Esophagus muscularis mucosa (tissue), 4 donors: Measurements from ENCODE around the gene LOXL3. TPM values are rescaled to one million over a fixed set of nuclear protein-coding genes. Genes with fewer than 3 reads are reported as not detected.

Source experiments
- DNase-seq: peaks from one replicate; pipeline ENCODE4 v3.0.0-alpha.2; 2017; ENCODE audit errors: extremely low spot score
- H3K27ac ChIP-seq, 4 donors: fragments of 200-600 bp; sonication (generic); replicated peaks in 1 of 4; 1 replicate in 3 of 4; 2 replicates in 1 of 4; pipeline ENCODE4 v1.5.1; 2016 to 2019; ENCODE audit warnings: mild to moderate bottlenecking in 1 of 4
- H3K27me3 ChIP-seq, 4 donors: fragments of 200-600 bp; sonication (generic); one replicate each; pipeline versions ENCODE4 v1.5.1 to v1.6.0; 2016 to 2019
- H3K36me3 ChIP-seq, 4 donors: fragments of 200-600 bp; sonication (generic); one replicate each; pipeline ENCODE4 v1.5.1; 2016 to 2019
- H3K4me1 ChIP-seq, 4 donors: fragments of 200-600 bp; sonication (generic); one replicate each; pipeline ENCODE4 v1.5.1; 2016 to 2019
- H3K4me3 ChIP-seq, 4 donors: fragments of 200-600 bp; sonication (generic); 1 replicate in 2 of 4; 2 replicates in 2 of 4; pipeline ENCODE4 v1.5.1; 2016 to 2019; ENCODE audit warnings: mild to moderate bottlenecking in 4 of 4, moderate library complexity in 1 of 4
- H3K9me3 ChIP-seq, 4 donors: fragments of 200-600 bp; sonication (generic); 1 replicate in 3 of 4; 2 replicates in 1 of 4; pipeline ENCODE4 v1.5.1; 2016 to 2019
- EP300 ChIP-seq: sonication (generic); formaldehyde crosslinking; IDR thresholded peaks from one replicate; pipeline ENCODE4 v1.6.1; 2017; ENCODE audit warnings: antibody characterized with exemption
- POLR2A ChIP-seq: fragments of 450-650 bp; IDR thresholded peaks from one replicate; pipeline ENCODE4 v1.6.1; 2017; ENCODE audit warnings: antibody characterized with exemption, moderate library complexity, mild to moderate bottlenecking, low read depth
- POLR2AphosphoS5 ChIP-seq, 2 donors: sonication (generic); formaldehyde crosslinking; IDR thresholded peaks; one replicate each; pipeline ENCODE4 v1.6.1; 2017; ENCODE audit warnings: antibody characterized with exemption in 2 of 2
- WGBS: methylation state at CpG from one replicate; pipeline ENCODE4 v1.1.5; 2018; 5-methylcytosine and 5-hydroxymethylcytosine counted together
- intact Hi-C: fragments of 100-400 bp; cut with DNase I; formaldehyde crosslinking; loops from one replicate; pipeline ENCODE4 v1.15.1; 2023
- total RNA-seq, 4 donors: library from RNA; depleted of rRNA; stranded (reverse); fragments of >200 nt; gene quantifications; one replicate each; pipeline versions ENCODE4 v1.1.0 to v1.2.1, GENCODE V29; 2016
- TF ChIP-seq, protein P1 (sequence below), 3 experiments: fragments of 200-600 bp in 2 of 3; fragments of 450-650 bp in 1 of 3; sonication (generic) in 2 of 3; IDR thresholded peaks; one replicate each; pipeline ENCODE4 v1.5.1; 2017 to 2019; ENCODE audit warnings: antibody characterized with exemption in 3 of 3, mild to moderate bottlenecking in 2 of 3, moderate library complexity in 1 of 3

Gene LOXL3
- total RNA-seq, 4 donors from 2014 or later = 7.1 to 8.6 (median 7.7) TPM

GRCh38 chr2:74513605-74514367 lies 40.0 kb downstream of the LOXL3 start:
- WGBS = 5% methylated on average over 21 of the region's 52 CpGs
- TF ChIP-seq EP300 (no peak), POLR2AphosphoS5 (IDR thresholded peaks at IDR 0.05) (peak in 1 of 2 donors; percentile 66)
- Histone ChIP-seq H3K9me3 (no peaks in the 10 kb centered on the region), H3K36me3 (no peaks in the 10 kb centered on the region), H3K27ac (no peak overlapping the region), H3K27me3 (peaks cover 18 to 97% (median 66%) of the 10 kb centered on the region in 4 donors), H3K4me1 (peaks cover 29 to 32% (median 32%) of the 10 kb centered on the region in 4 donors), H3K4me3 (peak overlapping the region in 2 of 4 donors; percentile 19 to 23)
- intact Hi-C loops = no loop called here
- DNase-seq = no peak

GRCh38 chr2:74512744-74513604 lies 40.8 kb downstream of the LOXL3 start:
- Histone ChIP-seq H3K36me3 (no peaks in the 10 kb centered on the region), H3K9me3 (no peaks in the 10 kb centered on the region), H3K4me3 (no peak overlapping the region), H3K27me3 (peaks cover 18 to 95% (median 60%) of the 10 kb centered on the region in 4 donors), H3K27ac (no peak overlapping the region), H3K4me1 (peaks cover 31 to 37% (median 37%) of the 10 kb centered on the region in 4 donors)
- TF ChIP-seq POLR2A (no peak), POLR2AphosphoS5 (IDR thresholded peaks at IDR 0.05) (no peak), EP300 (no peak)
- TF ChIP-seq, protein P1, sequence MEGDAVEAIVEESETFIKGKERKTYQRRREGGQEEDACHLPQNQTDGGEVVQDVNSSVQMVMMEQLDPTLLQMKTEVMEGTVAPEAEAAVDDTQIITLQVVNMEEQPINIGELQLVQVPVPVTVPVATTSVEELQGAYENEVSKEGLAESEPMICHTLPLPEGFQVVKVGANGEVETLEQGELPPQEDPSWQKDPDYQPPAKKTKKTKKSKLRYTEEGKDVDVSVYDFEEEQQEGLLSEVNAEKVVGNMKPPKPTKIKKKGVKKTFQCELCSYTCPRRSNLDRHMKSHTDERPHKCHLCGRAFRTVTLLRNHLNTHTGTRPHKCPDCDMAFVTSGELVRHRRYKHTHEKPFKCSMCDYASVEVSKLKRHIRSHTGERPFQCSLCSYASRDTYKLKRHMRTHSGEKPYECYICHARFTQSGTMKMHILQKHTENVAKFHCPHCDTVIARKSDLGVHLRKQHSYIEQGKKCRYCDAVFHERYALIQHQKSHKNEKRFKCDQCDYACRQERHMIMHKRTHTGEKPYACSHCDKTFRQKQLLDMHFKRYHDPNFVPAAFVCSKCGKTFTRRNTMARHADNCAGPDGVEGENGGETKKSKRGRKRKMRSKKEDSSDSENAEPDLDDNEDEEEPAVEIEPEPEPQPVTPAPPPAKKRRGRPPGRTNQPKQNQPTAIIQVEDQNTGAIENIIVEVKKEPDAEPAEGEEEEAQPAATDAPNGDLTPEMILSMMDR (IDR thresholded peaks at IDR 0.05) = no peak
- intact Hi-C loops = no loop called here
- DNase-seq = no peak
- 10% methylated on average over 6 of the region's 36 CpGs for WGBS

DNA sequence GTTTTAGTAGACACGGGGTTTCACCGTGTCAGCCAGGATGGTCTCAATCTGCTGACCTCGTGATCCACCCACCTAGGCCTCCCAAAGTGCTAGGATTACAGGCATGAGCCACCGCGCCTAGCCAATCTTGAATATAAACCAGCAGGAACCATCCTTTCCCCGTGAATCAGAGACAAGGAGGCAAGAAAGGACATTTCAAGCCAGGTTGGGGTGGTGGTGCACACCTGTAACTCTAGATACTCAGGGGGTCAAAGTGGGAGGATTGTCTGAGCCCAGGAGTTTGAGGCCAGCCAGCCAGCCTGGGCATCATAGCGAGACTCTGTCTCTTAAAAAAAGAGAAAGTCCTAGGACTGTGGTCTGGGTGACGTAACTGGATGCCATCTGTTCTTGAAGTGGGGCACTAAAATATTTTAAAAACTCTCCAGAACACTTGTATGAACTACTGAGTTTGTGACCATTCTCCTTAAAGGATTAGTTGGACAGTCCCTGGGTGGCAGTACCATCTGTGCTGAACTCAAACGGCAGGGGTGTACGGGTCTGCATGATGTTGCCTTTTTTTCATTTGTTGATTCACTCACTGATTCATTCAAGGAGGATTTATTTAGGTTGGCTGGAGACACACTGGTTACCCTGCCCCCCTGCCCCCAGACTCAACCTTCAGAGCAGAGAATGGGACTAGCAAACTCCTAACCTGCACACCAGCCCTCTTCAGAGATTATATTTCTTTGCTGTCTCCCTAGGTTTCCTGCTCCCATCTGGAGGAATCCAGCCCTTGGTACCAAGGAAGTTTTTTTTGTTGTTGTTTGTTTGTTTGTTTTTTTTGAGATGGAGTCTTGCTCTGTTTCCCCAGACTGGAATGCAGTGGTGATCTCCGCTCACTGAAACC lies 42.4 kb downstream of the LOXL3 start:
- Histone ChIP-seq H3K36me3 (peaks cover 0 to under 1% (median under 1%) of the 10 kb centered on the region in 4 donors), H3K9me3 (no peaks in the 10 kb centered on the region), H3K4me1 (peaks cover 34 to 45% (median 44%) of the 10 kb centered on the region in 4 donors), H3K4me3 (no peak overlapping the region), H3K27me3 (peaks cover 18 to 78% (median 53%) of the 10 kb centered on the region in 4 donors), H3K27ac (no peak overlapping the region)
- no peak for DNase-seq
- WGBS = 47% methylated on average over 11 of the region's 11 CpGs
- no peak for TF ChIP-seq POLR2AphosphoS5 (IDR thresholded peaks at IDR 0.05)
- TF ChIP-seq, protein P1 (IDR thresholded peaks at IDR 0.05) = no peak
- TF ChIP-seq EP300 = no peak
- no peak for TF ChIP-seq POLR2A
- intact Hi-C loops = no loop called here

DNA sequence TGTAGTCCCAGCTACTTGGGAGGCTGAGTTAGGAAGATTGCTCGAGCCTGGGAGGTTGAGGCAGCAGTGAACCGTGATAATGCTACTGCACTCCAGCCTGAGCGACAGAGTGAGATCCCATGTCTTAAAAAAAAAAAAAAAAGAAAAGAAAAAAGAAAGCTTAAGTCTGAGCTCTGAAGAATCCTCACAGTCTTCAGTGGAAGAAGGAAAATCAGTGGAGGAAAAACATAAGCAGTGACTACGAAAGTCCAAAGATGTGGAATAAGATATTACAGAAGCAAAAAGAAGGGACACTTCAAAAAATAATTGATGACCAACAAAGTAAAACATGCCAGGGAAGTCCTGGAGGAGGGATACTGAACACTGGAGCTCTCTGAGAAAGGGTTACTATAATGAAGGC lies 43.5 kb downstream of the LOXL3 start:
- Histone ChIP-seq H3K4me1 (peaks cover 33 to 45% (median 44%) of the 10 kb centered on the region in 4 donors), H3K4me3 (no peak overlapping the region), H3K9me3 (no peaks in the 10 kb centered on the region), H3K27ac (no peak overlapping the region), H3K27me3 (peaks cover 18 to 78% (median 42%) of the 10 kb centered on the region in 4 donors), H3K36me3 (peaks cover 0 to 11% (median 9%) of the 10 kb centered on the region in 4 donors)
- no peak for TF ChIP-seq POLR2A
- DNase-seq = no peak
- intact Hi-C loops = no loop called here
- 79% methylated on average over 4 of the region's 4 CpGs for WGBS

GRCh38 chr2:74507926-74508520 lies 45.7 kb downstream of the LOXL3 start:
- H3K4me3 ChIP-seq = peak overlapping the region; percentile 71 to 99 (median 86)
- 19% methylated on average over 24 of the region's 38 CpGs for whole genome bisulfite sequencing
- H3K27me3 ChIP-seq = peaks cover under 1 to 75% (median 21%) of the 10 kb centered on the region in 4 donors
- H3K36me3 ChIP-seq = peaks cover 0 to 21% (median 18%) of the 10 kb centered on the region in 4 donors
- intact Hi-C loops = no loop called here
- H3K4me1 ChIP-seq = peaks cover 32 to 48% (median 43%) of the 10 kb centered on the region in 4 donors
- H3K9me3 ChIP-seq = no peaks in the 10 kb centered on the region
- TF ChIP-seq, protein P1 (IDR thresholded peaks at IDR 0.05) = no peak
- TF ChIP-seq POLR2AphosphoS5 (IDR thresholded peaks at IDR 0.05) (no peak), POLR2A (no peak), EP300 (no peak)
- DNase-seq = no peak
- peak overlapping the region; percentile 92 to 99 (median 99) for H3K27ac ChIP-seq
